KMS-11 (cell line): ENCODE data around the gene ZNF385D.

ENCODE experiments used
- H2AFZ ChIP-seq: fragments of 200-600 bp; sonication (generic); 2 replicates; pipeline ENCODE4 v1.6.1; 2016; ENCODE audit warnings: antibody characterized with exemption, mixed run types, low read depth
- H3K27ac ChIP-seq: fragments of 200-600 bp; sonication (generic); 2 replicates; pipeline ENCODE4 v1.6.1; 2016; ENCODE audit warnings: mild to moderate bottlenecking, mixed run types
- H3K27me3 ChIP-seq: fragments of 200-600 bp; sonication (generic); 2 replicates; pipeline ENCODE4 v1.6.1; 2017; ENCODE audit warnings: mild to moderate bottlenecking, low read depth, mixed run types, moderate library complexity; ENCODE audit not compliant: insufficient read depth
- H3K36me3 ChIP-seq: fragments of 200-600 bp; sonication (generic); 2 replicates; pipeline ENCODE4 v1.6.1; 2017; ENCODE audit warnings: mild to moderate bottlenecking, mixed run types; ENCODE audit not compliant: insufficient read depth
- H3K4me1 ChIP-seq: fragments of 200-600 bp; sonication (generic); 2 replicates; pipeline ENCODE4 v1.6.1; 2016; ENCODE audit warnings: mild to moderate bottlenecking, low read depth, mixed run types; ENCODE audit not compliant: poor library complexity, severe bottlenecking
- H3K4me2 ChIP-seq: fragments of 200-600 bp; sonication (generic); 2 replicates; pipeline ENCODE4 v1.7.0; 2016; ENCODE audit warnings: mild to moderate bottlenecking, mixed run types
- H3K4me3 ChIP-seq: fragments of 200-600 bp; sonication (generic); IDR thresholded peaks from 2 replicates; pipeline ENCODE4 v1.6.1; 2017; ENCODE audit warnings: low read depth, low read length, mixed read lengths; ENCODE audit not compliant: insufficient read depth
- H3K79me2 ChIP-seq: fragments of 200-600 bp; sonication (generic); 2 replicates; pipeline ENCODE4 v1.6.1; 2016; ENCODE audit warnings: low read depth, mixed run types; ENCODE audit not compliant: insufficient read depth
- H3K9ac ChIP-seq: fragments of 200-600 bp; sonication (generic); 2 replicates; pipeline ENCODE4 v1.6.1; 2016; ENCODE audit warnings: mild to moderate bottlenecking, mixed run types
- H4K20me1 ChIP-seq: fragments of 200-600 bp; sonication (generic); 2 replicates; pipeline ENCODE4 v1.6.1; 2016; ENCODE audit warnings: mild to moderate bottlenecking, mixed run types; ENCODE audit not compliant: insufficient read depth
- TF ChIP-seq, protein P1 (sequence below): fragments of 200-600 bp; sonication (generic); conservative IDR thresholded peaks from 2 replicates; pipeline ENCODE4 v1.6.1; 2017; ENCODE audit warnings: low read depth, mild to moderate bottlenecking, antibody characterized with exemption, low read length, moderate library complexity, mixed read lengths

The ZNF385D gene

DNA sequence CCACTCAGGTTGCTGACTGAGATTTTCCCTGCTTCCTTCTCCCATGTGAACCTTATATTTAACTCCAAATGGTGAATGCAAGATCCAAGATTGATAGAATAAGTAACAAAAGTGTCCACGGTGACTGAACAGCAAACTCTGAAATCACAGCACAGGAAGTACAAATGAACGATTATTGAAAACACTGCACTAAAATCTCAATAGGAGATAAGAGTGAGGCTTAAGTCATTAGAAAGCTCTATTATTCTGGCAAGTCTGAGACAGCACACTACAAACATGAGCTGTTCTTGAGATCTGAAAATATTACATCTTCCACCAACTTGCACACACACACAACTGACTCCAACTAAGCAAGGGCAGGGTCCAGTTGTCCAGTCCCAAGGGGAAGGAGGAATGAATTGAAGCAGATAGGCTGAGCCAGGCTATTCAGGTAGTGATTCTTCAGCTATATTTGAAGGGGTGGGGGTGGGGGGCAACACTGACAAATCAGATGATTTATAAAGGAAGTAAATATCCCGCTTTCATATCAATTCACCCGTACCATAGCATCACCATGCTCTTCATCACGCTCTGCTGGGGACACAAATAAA, 2.9 kb downstream of the ZNF385D start:
- H3K27me3 ChIP-seq, result no peaks in the 10 kb centered on the region
- H3K79me2 ChIP-seq, result no peaks in the 10 kb centered on the region
- H3K4me3 ChIP-seq, result no peak overlapping the region
- H2AFZ ChIP-seq, result no peak overlapping the region
- TF ChIP-seq, protein P1, sequence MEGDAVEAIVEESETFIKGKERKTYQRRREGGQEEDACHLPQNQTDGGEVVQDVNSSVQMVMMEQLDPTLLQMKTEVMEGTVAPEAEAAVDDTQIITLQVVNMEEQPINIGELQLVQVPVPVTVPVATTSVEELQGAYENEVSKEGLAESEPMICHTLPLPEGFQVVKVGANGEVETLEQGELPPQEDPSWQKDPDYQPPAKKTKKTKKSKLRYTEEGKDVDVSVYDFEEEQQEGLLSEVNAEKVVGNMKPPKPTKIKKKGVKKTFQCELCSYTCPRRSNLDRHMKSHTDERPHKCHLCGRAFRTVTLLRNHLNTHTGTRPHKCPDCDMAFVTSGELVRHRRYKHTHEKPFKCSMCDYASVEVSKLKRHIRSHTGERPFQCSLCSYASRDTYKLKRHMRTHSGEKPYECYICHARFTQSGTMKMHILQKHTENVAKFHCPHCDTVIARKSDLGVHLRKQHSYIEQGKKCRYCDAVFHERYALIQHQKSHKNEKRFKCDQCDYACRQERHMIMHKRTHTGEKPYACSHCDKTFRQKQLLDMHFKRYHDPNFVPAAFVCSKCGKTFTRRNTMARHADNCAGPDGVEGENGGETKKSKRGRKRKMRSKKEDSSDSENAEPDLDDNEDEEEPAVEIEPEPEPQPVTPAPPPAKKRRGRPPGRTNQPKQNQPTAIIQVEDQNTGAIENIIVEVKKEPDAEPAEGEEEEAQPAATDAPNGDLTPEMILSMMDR, result no peak
- no peak overlapping the region for H3K4me2 ChIP-seq
- no peak overlapping the region for H3K9ac ChIP-seq
- no peaks in the 10 kb centered on the region for H4K20me1 ChIP-seq
- H3K27ac ChIP-seq, result no peak overlapping the region
- H3K4me1 ChIP-seq, result no peaks in the 10 kb centered on the region
- no peaks in the 10 kb centered on the region for H3K36me3 ChIP-seq

DNA sequence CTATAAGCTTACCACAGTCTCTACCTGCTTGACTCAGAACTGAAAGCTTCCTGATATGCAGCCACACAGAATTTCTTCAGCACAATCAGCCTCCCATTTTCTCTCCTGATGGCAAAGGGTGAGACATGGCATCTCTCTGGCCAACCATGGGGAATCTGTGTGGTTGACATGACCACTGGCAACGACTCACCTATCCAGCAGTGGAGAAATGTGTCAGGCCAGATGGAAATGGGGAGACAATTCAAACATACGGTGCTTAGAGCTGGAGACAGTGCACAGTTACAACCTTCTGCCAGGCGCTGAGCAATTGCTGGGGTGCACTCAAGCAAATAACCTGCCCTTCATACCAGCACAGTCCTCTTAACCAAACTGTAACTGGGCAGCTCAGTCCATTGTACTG, 3.6 kb downstream of the ZNF385D start:
- Histone ChIP-seq H3K27me3 (no peaks in the 10 kb centered on the region), H3K4me1 (no peaks in the 10 kb centered on the region), H3K9ac (no peak overlapping the region), H3K4me2 (no peak overlapping the region), H4K20me1 (no peaks in the 10 kb centered on the region), H3K4me3 (no peak overlapping the region), H3K27ac (no peak overlapping the region), H2AFZ (no peak overlapping the region), H3K36me3 (no peaks in the 10 kb centered on the region), H3K79me2 (no peaks in the 10 kb centered on the region)
- TF ChIP-seq, protein P1, result no peak

DNA sequence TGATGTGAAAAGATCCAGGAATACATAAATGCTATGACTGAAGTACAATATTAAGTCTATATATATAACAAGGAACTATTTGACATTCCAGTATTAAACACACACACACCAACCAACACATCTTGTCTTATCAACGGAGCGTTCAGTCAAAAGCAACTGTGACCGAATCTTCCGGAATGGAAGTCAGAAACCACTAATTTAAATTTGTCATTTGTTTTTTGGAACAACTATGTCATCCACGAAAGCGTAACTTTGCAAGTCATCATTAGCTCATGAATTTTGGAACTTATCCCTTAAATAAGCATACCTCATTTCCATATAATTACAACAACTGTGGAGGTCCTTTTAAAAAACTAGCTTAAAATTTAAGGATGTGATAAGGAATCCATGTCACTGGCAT, 5.0 kb downstream of the ZNF385D start:
- Histone ChIP-seq H3K4me1 (no peaks in the 10 kb centered on the region), H3K9ac (no peak overlapping the region), H2AFZ (no peak overlapping the region)

DNA sequence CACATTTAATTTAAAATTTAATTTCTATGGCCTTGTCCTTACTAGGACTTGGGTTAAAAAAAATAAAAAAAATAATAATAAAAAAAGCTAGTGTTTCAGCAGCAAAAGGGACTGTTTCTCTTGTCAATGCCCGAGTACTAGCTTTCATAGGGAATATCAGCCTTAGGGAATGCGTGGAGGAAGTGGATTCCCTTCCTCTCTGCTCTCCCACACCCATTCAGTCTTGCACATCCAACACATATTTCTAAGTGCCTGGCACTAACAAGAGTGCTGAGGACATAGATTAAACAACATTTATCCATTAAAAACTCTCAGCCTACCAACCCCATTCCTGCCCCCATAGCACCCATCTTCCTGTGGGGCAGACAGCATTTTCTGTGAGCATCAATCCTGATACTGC, 6.2 kb downstream of the ZNF385D start:
- Histone ChIP-seq H3K79me2 (no peaks in the 10 kb centered on the region), H3K27ac (no peak overlapping the region), H3K4me2 (no peak overlapping the region), H3K4me1 (no peaks in the 10 kb centered on the region), H3K27me3 (no peaks in the 10 kb centered on the region), H3K9ac (no peak overlapping the region), H4K20me1 (no peaks in the 10 kb centered on the region), H3K36me3 (no peaks in the 10 kb centered on the region), H3K4me3 (no peak overlapping the region), H2AFZ (no peak overlapping the region)
- TF ChIP-seq, protein P1, result no peak

More for the DNA sequence above, 5.0 kb downstream of the ZNF385D start:
- Histone ChIP-seq H3K27me3 (no peaks in the 10 kb centered on the region), H3K79me2 (no peaks in the 10 kb centered on the region), H3K4me3 (no peak overlapping the region), H3K27ac (no peak overlapping the region), H3K36me3 (no peaks in the 10 kb centered on the region), H4K20me1 (no peaks in the 10 kb centered on the region), H3K4me2 (no peak overlapping the region)
- TF ChIP-seq, protein P1, result no peak
